Measurements from ENCODE around the gene OR8G5.

The OR8G5 gene

DNA sequence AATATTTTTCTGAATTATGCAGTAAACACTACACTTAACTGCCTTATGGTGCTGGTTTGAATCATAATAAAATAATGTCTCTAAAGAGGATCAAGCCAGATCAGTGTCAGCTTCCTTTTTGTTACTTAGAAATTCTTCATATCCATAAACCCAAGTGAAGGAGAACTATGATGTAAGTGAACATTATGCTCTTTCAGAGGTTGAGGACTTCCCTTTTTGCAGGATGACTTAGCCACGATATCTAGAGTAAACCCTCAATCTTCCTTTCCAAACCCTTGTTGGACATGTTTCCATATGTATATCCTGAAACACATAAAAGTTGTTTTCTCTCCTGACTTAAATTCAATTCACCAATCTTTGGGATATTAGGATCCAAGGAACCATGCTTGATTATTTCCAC lies 38.5 kb downstream of the OR8G5 start:
- DNase-seq: no peak

DNA sequence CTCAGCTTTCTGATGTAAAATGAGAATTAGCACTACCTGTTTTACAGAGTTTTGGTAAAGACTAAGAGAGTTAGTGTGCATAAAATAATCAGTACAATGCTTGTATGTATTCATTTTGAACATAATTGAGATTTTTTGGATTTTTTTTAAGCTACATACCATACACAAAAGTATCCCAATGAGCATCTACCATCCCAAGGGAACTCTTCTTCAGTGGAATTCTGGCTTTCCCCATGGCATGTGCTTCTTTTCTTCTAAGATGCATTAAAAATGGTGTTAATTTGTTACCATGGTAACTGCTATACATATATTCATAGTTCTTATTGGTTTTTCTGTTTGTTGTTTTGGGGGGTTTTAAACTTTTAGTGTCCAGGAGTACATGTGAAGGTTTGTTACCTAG lies 39.8 kb downstream of the OR8G5 start:
- no peak for DNase-seq

DNA sequence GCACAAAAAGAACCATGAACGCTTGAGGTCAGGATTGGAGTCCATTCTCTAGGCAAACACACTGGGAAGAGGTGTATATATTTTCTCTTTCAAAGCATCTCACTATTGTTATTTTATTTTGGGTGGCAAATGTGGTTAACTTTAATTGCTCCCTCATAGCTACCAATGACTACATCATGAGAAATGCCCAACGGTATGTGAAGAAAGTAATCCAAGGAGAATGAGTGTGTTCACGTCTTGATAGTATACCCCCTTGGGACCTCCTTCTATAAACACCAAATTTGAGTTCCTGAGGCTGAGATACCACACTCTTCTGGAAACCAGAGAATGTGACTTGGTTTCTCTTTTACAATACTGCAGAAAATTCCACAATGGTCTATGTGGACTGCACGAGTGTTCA lies 41.7 kb downstream of the OR8G5 start:
- no peak for DNase-seq

DNA sequence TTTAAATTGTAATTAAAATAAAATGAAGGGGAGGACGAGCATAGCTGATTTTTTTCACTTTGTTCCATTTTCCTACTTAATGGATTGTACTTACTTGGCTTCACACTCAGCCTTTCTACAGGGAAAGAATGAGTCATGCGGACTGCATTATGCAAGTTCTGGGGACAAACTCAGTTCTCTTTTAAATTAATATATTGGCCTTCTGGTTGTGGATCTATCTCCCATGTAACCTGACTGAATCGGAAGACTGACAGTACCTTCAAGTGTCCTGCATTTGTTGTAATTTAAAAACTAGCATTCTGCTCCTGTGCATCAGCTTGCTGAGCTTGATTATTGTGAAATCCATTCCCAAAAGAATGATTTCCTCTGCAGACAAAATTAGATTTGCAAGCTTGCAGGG lies 45.4 kb downstream of the OR8G5 start:
- DNase-seq: no peak

DNA sequence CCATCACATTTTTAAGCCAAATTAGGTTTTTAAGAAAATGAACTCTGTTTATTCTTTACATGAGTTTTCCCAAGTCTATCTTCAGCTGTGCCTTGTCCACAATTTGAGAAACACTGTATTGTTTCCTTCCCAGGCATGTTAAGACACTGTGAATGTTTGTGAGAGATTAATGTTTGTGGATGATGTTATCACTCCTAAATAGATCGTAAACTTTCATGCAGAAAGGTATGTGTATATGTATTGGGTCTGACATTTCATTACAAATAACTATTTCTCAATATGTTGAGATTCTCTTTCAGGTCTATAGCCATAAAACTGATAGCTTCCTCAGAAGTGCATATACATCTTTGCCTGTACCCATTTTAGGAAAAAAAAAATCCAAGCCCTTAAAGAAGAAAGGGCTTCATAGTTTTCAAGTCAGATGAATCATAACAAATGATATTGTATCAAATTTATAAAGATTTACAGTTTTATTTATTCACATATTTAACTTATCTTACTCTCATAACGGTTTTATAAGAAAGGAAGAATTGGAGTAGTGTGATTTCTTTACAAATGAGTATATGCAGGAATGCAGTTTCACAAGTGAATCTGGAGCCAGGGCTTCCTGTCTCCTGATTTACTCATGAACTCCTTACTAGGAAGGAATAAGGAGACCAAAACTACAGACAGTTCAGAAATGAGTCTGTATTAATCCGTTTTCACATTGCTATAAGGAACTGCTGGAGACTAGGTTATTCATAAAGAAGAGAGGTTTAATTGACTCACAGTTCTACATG lies 46.4 kb downstream of the OR8G5 start:
- no peak for DNase-seq

DNA sequence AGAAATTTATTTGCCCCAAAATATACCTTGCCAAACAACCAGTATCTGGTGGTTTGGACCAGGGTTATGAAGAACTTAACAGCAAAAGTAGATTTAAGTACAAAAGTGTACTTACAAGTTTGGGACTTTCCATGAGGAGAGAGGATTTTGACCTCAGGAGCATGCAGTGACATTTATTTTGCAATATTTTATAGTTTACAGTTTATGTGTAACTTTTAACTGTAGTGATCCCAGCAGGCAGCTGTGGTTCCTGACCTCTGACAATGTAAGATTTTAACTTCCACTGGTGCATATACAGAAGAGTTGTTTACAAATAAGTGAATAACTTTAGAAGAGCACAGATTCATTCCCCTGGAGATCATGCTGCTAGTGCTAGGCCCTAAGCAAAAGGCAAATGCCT lies 50.9 kb downstream of the OR8G5 start:
- no peak for DNase-seq

DNA sequence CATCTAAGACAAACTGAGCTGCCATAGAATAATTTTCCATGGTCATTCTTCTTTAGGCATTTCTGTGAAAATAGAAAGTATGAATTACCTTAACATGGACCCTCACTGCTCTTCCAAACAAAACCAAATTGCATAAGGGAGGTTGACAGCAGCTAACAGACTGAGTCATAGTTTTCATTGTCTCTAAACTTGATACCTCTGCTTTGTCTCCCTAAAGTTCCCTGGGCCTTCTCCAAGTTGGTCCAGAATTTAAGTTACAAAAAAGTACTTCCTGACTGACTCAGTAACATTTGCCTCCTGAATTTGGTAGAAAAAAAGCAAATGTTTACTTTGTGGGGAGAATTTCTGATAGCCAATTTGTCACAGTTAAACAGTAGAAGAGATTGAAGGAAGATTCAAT lies 54.5 kb downstream of the OR8G5 start:
- DNase-seq: no peak

DNA sequence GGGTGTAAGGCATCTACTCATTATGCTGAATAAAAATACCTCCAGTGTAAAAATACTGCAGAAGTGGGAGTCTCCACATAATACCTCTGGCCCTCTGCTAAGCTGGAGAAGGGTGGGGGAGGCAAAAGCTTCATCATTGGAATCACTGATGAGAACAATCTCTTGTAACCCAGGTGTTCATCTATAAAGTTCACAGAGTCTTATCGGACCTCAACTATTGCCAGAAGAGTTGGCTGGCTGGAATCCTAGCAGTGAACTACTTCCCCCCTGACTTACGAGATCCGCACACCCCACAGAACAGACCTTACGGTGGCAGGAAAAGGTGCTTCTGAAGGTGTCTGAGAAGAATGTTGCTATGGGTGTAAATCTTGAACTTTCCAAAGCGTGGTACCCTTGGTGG lies 55.1 kb downstream of the OR8G5 start:
- DNase-seq: no peak

DNA sequence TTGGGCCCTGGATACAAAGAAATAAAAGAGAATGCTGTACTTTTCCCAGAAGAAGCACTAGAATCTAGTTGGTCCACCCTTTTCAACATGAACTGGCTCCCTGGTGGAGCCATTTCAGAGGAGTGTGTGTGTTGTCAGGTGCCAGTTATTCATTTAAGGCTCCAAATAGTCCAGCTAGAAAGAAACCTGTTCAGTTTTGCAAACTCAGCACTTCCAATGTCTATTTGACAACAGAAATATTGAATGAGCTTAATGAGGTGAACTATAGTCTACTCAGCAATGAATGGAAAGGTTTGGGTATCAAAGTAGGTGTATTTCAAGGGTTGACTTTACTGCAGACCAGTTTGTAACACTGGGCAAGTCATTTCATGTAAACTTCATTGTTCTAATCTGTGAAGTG lies 55.5 kb downstream of the OR8G5 start:
- no peak for DNase-seq

DNA sequence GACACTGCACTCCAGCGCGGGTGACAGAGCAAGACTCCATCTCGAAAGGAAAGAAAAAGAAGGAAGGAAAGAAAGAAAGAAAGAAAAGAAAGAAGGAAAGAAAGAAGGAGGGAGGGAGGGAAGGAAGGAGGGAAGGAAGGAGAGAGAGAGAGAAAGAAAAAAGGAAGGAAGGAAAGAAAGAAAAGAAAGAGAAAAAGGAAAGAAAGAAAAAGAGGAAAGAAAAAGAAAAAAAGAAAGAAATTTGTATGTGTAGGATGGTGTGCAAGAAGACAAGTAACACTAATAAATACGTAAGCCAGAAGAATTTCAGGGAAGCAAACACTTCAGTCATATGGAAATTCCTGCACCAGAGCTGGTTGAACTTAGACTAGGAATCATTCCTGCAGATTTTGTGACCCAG lies 57.0 kb downstream of the OR8G5 start:
- no peak for DNase-seq

DNA sequence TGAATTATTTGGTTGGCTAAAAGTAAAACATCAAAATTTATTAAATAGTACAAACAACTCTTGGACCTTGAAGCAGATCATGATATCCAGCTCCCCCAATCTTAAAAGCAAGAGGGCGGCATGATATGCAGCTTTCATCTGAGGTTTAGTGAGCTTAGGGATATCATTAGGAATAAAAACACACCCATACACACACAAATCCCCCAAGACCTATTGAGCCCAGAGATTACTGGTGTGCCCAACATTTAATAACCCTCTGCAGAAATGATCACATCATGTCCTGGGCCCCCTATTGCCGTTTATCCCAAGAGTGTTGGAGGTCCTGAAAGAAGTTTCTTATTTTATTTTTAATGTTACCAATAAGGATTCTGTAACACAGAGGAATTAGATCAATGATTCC lies 57.7 kb downstream of the OR8G5 start, which contains the start of gene OR8D1:
OR8D1 (minus strand) TSS at position 101 of the 400 bp plus-strand sequence. CDS start 3,183 bp downstream, outside the sequence.
- DNase-seq: no peak

DNA sequence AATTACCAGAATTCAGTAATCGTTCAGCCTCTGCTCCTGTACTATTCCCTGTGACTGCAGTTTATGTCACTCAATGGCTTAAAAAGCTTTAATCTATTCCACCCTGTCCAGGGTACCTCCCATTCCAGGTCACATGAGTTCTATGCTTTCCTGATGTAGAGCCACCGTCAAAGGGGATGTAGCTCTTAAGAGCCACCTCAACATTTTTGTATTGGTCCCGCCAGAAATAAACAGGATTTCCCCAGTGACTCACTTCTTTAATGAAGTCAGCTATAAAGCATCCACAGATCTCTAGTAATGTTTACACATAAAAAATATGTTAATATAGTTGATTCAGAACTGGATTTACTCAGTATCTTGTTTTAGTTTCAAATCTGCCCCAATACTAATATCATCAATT lies 58.9 kb downstream of the OR8G5 start:
- DNase-seq: no peak

All from activated CD4-positive, alpha-beta T cell treated with anti-CD3 and anti-CD28 coated beads, Interleukin-2, amount 50 U/mL, for 48 hours (primary cell).